GM19035 (cell line): Measurements from ENCODE around the gene MYH7B.

Source experiments
- ATAC-seq: cut with Tn5 transposase; IDR thresholded peaks from one replicate; pipeline ENCODE4 v1.9.1; 2021; ENCODE audit not compliant: unreplicated experiment

MYH7B gene

GRCh38 chr20:35003211-35004031, 47.8 kb downstream of the MYH7B start:
- ATAC-seq = no peak

GRCh38 chr20:35004051-35004725, 48.5 kb downstream of the MYH7B start:
- ATAC-seq = no peak

GRCh38 chr20:35004749-35005462, 49.2 kb downstream of the MYH7B start:
- ATAC-seq = no peak
